ENCODE data around the gene TMEM219. TPM values are rescaled to one million over a fixed set of nuclear protein-coding genes. Genes with fewer than 3 reads are reported as not detected.

Gene TMEM219
- polyA plus RNA-seq, 1 of the 3 experiments (the other 2 are of a cell fraction), result 101 TPM

Other genes starting within 250 kb of the TMEM219 start
- gene C16orf54, start 216.1 kb upstream of the TMEM219 start, polyA plus RNA-seq (2012; rRNA removed), result not detected in 2 replicates
- gene ZG16, start 183.8 kb upstream of the TMEM219 start, polyA plus RNA-seq (2012; rRNA removed), result not detected in 2 replicates
- gene KIF22, start 171.3 kb upstream of the TMEM219 start, polyA plus RNA-seq (2012; rRNA removed), result 63.8 and 64.1 TPM in 2 replicates
- gene MAZ, start 155.6 kb upstream of the TMEM219 start, polyA plus RNA-seq (2012; rRNA removed), result 117 and 163 TPM in 2 replicates
- 28.1 and 29.3 TPM in 2 replicates for gene PRRT2, start 149.9 kb upstream of the TMEM219 start, polyA plus RNA-seq (2012; rRNA removed)
- gene PAGR1, start 145.9 kb upstream of the TMEM219 start, polyA plus RNA-seq (2012; rRNA removed), result 48.5 and 57.7 TPM in 2 replicates
- 198 and 222 TPM in 2 replicates for gene MVP, start 141.6 kb upstream of the TMEM219 start, polyA plus RNA-seq (2012; rRNA removed)
- 90.7 and 94.8 TPM in 2 replicates for gene CDIPT, start 98.9 kb upstream of the TMEM219 start, polyA plus RNA-seq (2012; rRNA removed)
- 26.6 and 59.8 TPM in 2 replicates for gene SEZ6L2, start 62.5 kb upstream of the TMEM219 start, polyA plus RNA-seq (2012; rRNA removed)
- gene ASPHD1, start 61.6 kb upstream of the TMEM219 start, polyA plus RNA-seq (2012; rRNA removed), result 29.0 and 35.1 TPM in 2 replicates
- gene KCTD13, start 35.9 kb upstream of the TMEM219 start, polyA plus RNA-seq (2012; rRNA removed), result 28.5 and 31.0 TPM in 2 replicates
- gene TAOK2, start 11.8 kb downstream of the TMEM219 start, polyA plus RNA-seq (2012; rRNA removed), result 21.9 and 23.1 TPM in 2 replicates
- 15.4 and 18.9 TPM in 2 replicates for gene HIRIP3, start 33.5 kb downstream of the TMEM219 start, polyA plus RNA-seq (2012; rRNA removed)
- 43.9 and 46.6 TPM in 2 replicates for gene INO80E, start 34.2 kb downstream of the TMEM219 start, polyA plus RNA-seq (2012; rRNA removed)
- gene DOC2A, start 48.9 kb downstream of the TMEM219 start, polyA plus RNA-seq (2012; rRNA removed), result 10.3 and 10.4 TPM in 2 replicates
- not detected in 2 replicates for gene C16orf92, start 61.1 kb downstream of the TMEM219 start, polyA plus RNA-seq (2012; rRNA removed)
- 2.3 and 3.8 TPM in 2 replicates for gene TLCD3B, start 69.2 kb downstream of the TMEM219 start, polyA plus RNA-seq (2012; rRNA removed)
- gene ALDOA, start 103.7 kb downstream of the TMEM219 start, polyA plus RNA-seq (2012; rRNA removed), result 437 and 641 TPM in 2 replicates
- gene PPP4C, start 113.9 kb downstream of the TMEM219 start, polyA plus RNA-seq (2012; rRNA removed), result 325 and 339 TPM in 2 replicates
- gene TBX6, start 129.8 kb downstream of the TMEM219 start, polyA plus RNA-seq (2012; rRNA removed), result 0.16 and 0.18 TPM in 2 replicates
- gene YPEL3, start 134.1 kb downstream of the TMEM219 start, polyA plus RNA-seq (2012; rRNA removed), result 24.5 and 36.6 TPM in 2 replicates
- gene GDPD3, start 151.5 kb downstream of the TMEM219 start, polyA plus RNA-seq (2012; rRNA removed), result 1.5 and 2.3 TPM in 2 replicates
- 65.6 and 67.3 TPM in 2 replicates for gene MAPK3, start 161.1 kb downstream of the TMEM219 start, polyA plus RNA-seq (2012; rRNA removed)
- gene CORO1A, start 221.5 kb downstream of the TMEM219 start, polyA plus RNA-seq (2012; rRNA removed), result 13.0 and 13.5 TPM in 2 replicates
- gene BOLA2B, start 231.6 kb downstream of the TMEM219 start, polyA plus RNA-seq (2012; rRNA removed), result 660 and 726 TPM in 2 replicates
- 45.0 and 68.8 TPM in 2 replicates for gene SLX1A, start 231.8 kb downstream of the TMEM219 start, polyA plus RNA-seq (2012; rRNA removed)
- gene SULT1A3, start 237.2 kb downstream of the TMEM219 start, polyA plus RNA-seq (2012; rRNA removed), result 20.4 and 24.1 TPM in 2 replicates

Data from SK-N-SH (cell line).